HG03457 (cell line): ENCODE measurements around the gene TNFRSF21.
"Not testable (repeated sequence)": the region's sequence is repeated elsewhere in the genome, so short reads cannot be mapped to it uniquely, and the experiment has no call there.

Experiments used
- ATAC-seq: cut with Tn5 transposase; IDR thresholded peaks from one replicate; pipeline ENCODE4 v1.9.1; 2021; ENCODE audit warnings: moderate number of reproducible peaks; ENCODE audit not compliant: unreplicated experiment

The TNFRSF21 gene

GRCh38 chr6:47290124-47290834 is 19.4 kb downstream of the TNFRSF21 start:
- ATAC-seq, result no peak

GRCh38 chr6:47288267-47289090 is 21.2 kb downstream of the TNFRSF21 start:
- no peak for ATAC-seq

- ATAC-seq, result no peak
Observed at GRCh38 chr6:47286301-47286700, 23.4 kb downstream of the TNFRSF21 start.

GRCh38 chr6:47283993-47284392 is 25.7 kb downstream of the TNFRSF21 start:
- no peak for ATAC-seq

- no peak for ATAC-seq
Observed at GRCh38 chr6:47278545-47278944, 31.2 kb downstream of the TNFRSF21 start.

GRCh38 chr6:47277702-47278101 is 32.0 kb downstream of the TNFRSF21 start:
- no peak for ATAC-seq

GRCh38 chr6:47276377-47276776 is 33.3 kb downstream of the TNFRSF21 start:
- ATAC-seq, result no peak

GRCh38 chr6:47275640-47276039 is 34.1 kb downstream of the TNFRSF21 start:
- ATAC-seq, result no peak

- ATAC-seq, result not testable (repeated sequence)
Observed at GRCh38 chr6:47275132-47275531, 34.6 kb downstream of the TNFRSF21 start.

- no peak for ATAC-seq
Observed at GRCh38 chr6:47268572-47269187, 41.0 kb downstream of the TNFRSF21 start.

- ATAC-seq, result no peak
Observed at GRCh38 chr6:47267301-47267700, 42.4 kb downstream of the TNFRSF21 start.

- ATAC-seq, result no peak
Observed at GRCh38 chr6:47265971-47266370, 43.7 kb downstream of the TNFRSF21 start.

GRCh38 chr6:47264775-47265184 is 44.9 kb downstream of the TNFRSF21 start:
- no peak for ATAC-seq

GRCh38 chr6:47263268-47263667 is 46.4 kb downstream of the TNFRSF21 start:
- no peak for ATAC-seq

GRCh38 chr6:47262231-47262630 is 47.5 kb downstream of the TNFRSF21 start:
- no peak for ATAC-seq

GRCh38 chr6:47261191-47261590 is 48.5 kb downstream of the TNFRSF21 start:
- ATAC-seq, result no peak

GRCh38 chr6:47260021-47260420 is 49.7 kb downstream of the TNFRSF21 start:
- ATAC-seq, result no peak

GRCh38 chr6:47258724-47259347 is 50.9 kb downstream of the TNFRSF21 start:
- no peak for ATAC-seq

GRCh38 chr6:47256981-47257730 is 52.5 kb downstream of the TNFRSF21 start:
- ATAC-seq, result no peak

- ATAC-seq, result no peak
Observed at GRCh38 chr6:47256361-47256760, 53.3 kb downstream of the TNFRSF21 start.

- no peak for ATAC-seq
Observed at GRCh38 chr6:47254906-47255305, 54.8 kb downstream of the TNFRSF21 start.
